Psoas muscle (tissue), 8 donors: Measurements from ENCODE around the gene EPHA2. TPM values are rescaled to one million over a fixed set of nuclear protein-coding genes. Genes with fewer than 3 reads are reported as not detected.

Experiments used
- ATAC-seq, 4 donors: fragments of 200-7000 bp; cut with Tn5 transposase; one replicate each; pipeline ENCODE4 v1.9.1; 2020; ENCODE audit warnings: moderate library complexity in 3 of 4, mild to moderate bottlenecking in 2 of 4
- DNase-seq, 2 donors: peaks; one replicate each; pipeline ENCODE4 v3.0.0-alpha.2; 2020
- H3K27ac ChIP-seq: fragments of 200-600 bp; one replicate; pipeline ENCODE4 v1.8.0; 2022
- H3K27me3 ChIP-seq, 3 donors: fragments of 200-600 bp in 1 of 3; one replicate each; pipeline versions ENCODE4 v1.6.1 to v1.8.0; 2013 to 2022; ENCODE audit warnings: low read length in 2 of 3, mild to moderate bottlenecking in 2 of 3, moderate library complexity in 1 of 3; ENCODE audit not compliant: insufficient read depth in 3 of 3
- H3K36me3 ChIP-seq, 2 donors: fragments of 200-600 bp in 1 of 2; one replicate each; pipeline versions ENCODE4 v1.6.1 to v1.8.0; 2013 to 2022; ENCODE audit warnings: low read depth in 1 of 2, mild to moderate bottlenecking in 1 of 2, moderate library complexity in 1 of 2; ENCODE audit not compliant: insufficient read depth in 1 of 2
- H3K4me1 ChIP-seq: fragments of 200-600 bp; one replicate; pipeline ENCODE4 v1.8.0; 2022
- H3K4me3 ChIP-seq: fragments of 200-600 bp; one replicate; pipeline ENCODE4 v1.8.0; 2022; ENCODE audit warnings: mild to moderate bottlenecking
- H3K9me3 ChIP-seq: fragments of 200-600 bp; one replicate; pipeline ENCODE4 v1.8.0; 2022
- WGBS, 3 donors: extraction: QIAGEN DNeasy Blood & Tissue Kit; methylation state at CpG; one replicate each; pipeline versions ENCODE4 v1.1.6 to v1.1.7; 2013; 5-methylcytosine and 5-hydroxymethylcytosine counted together
- intact Hi-C, 2 donors: fragments of 100-400 bp; cut with DNase I; formaldehyde crosslinking; loops; one replicate each; pipeline versions ENCODE4 v1.11.0 to v1.14.2; 2022
- polyA plus RNA-seq, 3 donors: library from polyadenylated mRNA; stranded (reverse); fragments of 200-250 nt; gene quantifications; one replicate each; pipeline ENCODE4 v1.2.3, GENCODE V29; 2013
- total RNA-seq, 4 donors: library from RNA; stranded (reverse); fragmentation: NEBNext Ultra II Directional in 2 of 4; extraction: Animal tissue kit (Norgen Biotek cat#: 25700) in 2 of 4; gene quantifications; one replicate each; pipeline versions ENCODE4 v1.2.1 to v1.2.4, GENCODE V29; 2021 to 2023
- TF ChIP-seq, protein P1 (sequence below): fragments of 200-600 bp; IDR thresholded peaks from one replicate; pipeline ENCODE4 v1.8.0; 2022; ENCODE audit warnings: antibody characterized with exemption
- donor health status: healthy with polysubstance abuse.
- donor health status: DM: no; HTN: no; CAD: no; lungs with moderate emphysema.
- donor health status: Bipolar disorder and iron deficiency.
- donor health status: healthy.
- donor health status: DM: yes; HTN: yes; CAD: no.
- donor health status: DM: no; HTN: no; CAD: no.
- donor health status: DM: no; HTN: no; CAD: no.
- donor health status: DM: yes; HTN: yes; CAD: no.

Gene EPHA2
- total and polyA plus RNA-seq, 7 donors: 1.3 to 8.0 (median 3.2) TPM

GRCh38 chr1:16161717-16162116, 5.8 kb upstream of the EPHA2 start:
- intact Hi-C loops: no loop called here
- no peak overlapping the region for H3K4me3 ChIP-seq
- no peaks in the 10 kb centered on the region for H3K36me3 ChIP-seq
- H3K27ac ChIP-seq: no peak overlapping the region
- WGBS, 3 donors: 83 to 92% (median 91%) methylated on average over 5 of the region's 5 CpGs
- no peaks in the 10 kb centered on the region for H3K4me1 ChIP-seq
- DNase-seq (no peak), ATAC-seq (no peak)
- no peaks in the 10 kb centered on the region for H3K27me3 ChIP-seq
- TF ChIP-seq, protein P1, sequence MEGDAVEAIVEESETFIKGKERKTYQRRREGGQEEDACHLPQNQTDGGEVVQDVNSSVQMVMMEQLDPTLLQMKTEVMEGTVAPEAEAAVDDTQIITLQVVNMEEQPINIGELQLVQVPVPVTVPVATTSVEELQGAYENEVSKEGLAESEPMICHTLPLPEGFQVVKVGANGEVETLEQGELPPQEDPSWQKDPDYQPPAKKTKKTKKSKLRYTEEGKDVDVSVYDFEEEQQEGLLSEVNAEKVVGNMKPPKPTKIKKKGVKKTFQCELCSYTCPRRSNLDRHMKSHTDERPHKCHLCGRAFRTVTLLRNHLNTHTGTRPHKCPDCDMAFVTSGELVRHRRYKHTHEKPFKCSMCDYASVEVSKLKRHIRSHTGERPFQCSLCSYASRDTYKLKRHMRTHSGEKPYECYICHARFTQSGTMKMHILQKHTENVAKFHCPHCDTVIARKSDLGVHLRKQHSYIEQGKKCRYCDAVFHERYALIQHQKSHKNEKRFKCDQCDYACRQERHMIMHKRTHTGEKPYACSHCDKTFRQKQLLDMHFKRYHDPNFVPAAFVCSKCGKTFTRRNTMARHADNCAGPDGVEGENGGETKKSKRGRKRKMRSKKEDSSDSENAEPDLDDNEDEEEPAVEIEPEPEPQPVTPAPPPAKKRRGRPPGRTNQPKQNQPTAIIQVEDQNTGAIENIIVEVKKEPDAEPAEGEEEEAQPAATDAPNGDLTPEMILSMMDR: no peak
- H3K9me3 ChIP-seq: no peaks in the 10 kb centered on the region

GRCh38 chr1:16158993-16159831, 3.3 kb upstream of the EPHA2 start:
- ATAC-seq (no peak), DNase-seq (no peak)
- H3K4me1 ChIP-seq: peaks cover 8% of the 10 kb centered on the region
- peaks cover 0 to 10% (median 0%) of the 10 kb centered on the region in 3 donors for H3K27me3 ChIP-seq
- no peaks in the 10 kb centered on the region for H3K9me3 ChIP-seq
- TF ChIP-seq, protein P1: no peak
- intact Hi-C loops: no loop called here
- no peak overlapping the region for H3K4me3 ChIP-seq
- H3K27ac ChIP-seq: no peak overlapping the region
- 85 to 91% (median 90%) methylated on average over 16 of the region's 16 CpGs for WGBS, 3 donors
- no peaks in the 10 kb centered on the region for H3K36me3 ChIP-seq

- Histone ChIP-seq H3K4me3 (no peak overlapping the region), H3K36me3 (no peaks in the 10 kb centered on the region), H3K4me1 (peaks cover 12% of the 10 kb centered on the region), H3K27ac (no peak overlapping the region), H3K9me3 (no peaks in the 10 kb centered on the region), H3K27me3 (peaks cover 0 to 17% (median 2%) of the 10 kb centered on the region in 3 donors)
- DNase-seq (no peak), ATAC-seq (no peak)
- TF ChIP-seq, protein P1: no peak
- 63 to 82% (median 74%) methylated on average over 5 of the region's 5 CpGs for WGBS, 3 donors
- intact Hi-C loops: no loop called here
Observed at GRCh38 chr1:16158025-16158424, 2.2 kb upstream of the EPHA2 start.

DNA sequence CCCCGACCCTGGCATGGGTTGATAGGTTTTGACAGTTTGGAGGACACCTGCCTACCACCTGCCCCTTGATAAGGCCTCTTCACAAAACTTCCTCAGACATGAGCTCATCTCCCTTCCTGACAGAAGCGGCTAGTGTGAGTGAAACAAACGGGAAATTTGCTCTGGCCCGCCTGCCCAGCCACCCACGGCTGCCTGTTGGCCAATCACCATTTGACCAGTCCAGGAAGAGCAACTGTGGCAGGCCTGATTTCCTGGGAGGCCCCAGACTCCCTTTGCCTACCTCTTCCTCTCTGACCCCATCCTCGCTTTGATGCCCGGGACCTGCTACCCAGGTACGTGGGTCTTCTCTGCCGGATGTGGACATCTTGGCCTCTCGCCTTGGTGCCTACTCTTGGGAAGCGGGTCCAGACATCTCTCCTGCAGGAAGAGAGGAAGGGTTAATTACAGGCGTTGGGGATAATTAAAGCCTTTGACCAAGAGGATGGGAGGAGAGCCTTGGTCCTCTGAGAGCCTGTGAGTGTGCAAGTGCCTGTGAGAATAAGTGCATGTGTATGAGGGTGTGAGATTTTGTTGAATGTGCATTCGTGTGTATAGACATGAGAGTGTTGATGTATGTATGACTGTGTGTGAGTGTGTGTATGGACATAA, 1.1 kb upstream of the EPHA2 start:
- Histone ChIP-seq H3K4me1 (peaks cover 12% of the 10 kb centered on the region), H3K27me3 (peaks cover 0 to 17% (median 2%) of the 10 kb centered on the region in 3 donors), H3K9me3 (no peaks in the 10 kb centered on the region), H3K4me3 (no peak overlapping the region), H3K36me3 (no peaks in the 10 kb centered on the region), H3K27ac (peak overlapping the region; percentile 72)
- ATAC-seq (no peak), DNase-seq (no peak)
- TF ChIP-seq, protein P1: no peak
- 72 to 87% (median 87%) methylated on average over 13 of the region's 13 CpGs for WGBS, 3 donors
- intact Hi-C loops: no loop called here
